BLaER1 treated with 17β-estradiol and CSF1 and Interleukin-3, amounts not matched to agents 10 nM and 100 nM (cell line): ENCODE measurements around the gene BCORL1.

Experiments
- H3K27ac ChIP-seq, 11 experiments: shearing (Covaris generic); formaldehyde crosslinking; 2 replicates each; pipeline ENCODE4 v1.8.1; 2022
- H3K27me3 ChIP-seq, 11 experiments: shearing (Covaris generic); formaldehyde crosslinking; 2 replicates each; pipeline ENCODE4 v1.8.1; 2022
- H3K36me3 ChIP-seq, 11 experiments: shearing (Covaris generic); formaldehyde crosslinking; 2 replicates each; pipeline ENCODE4 v1.8.1; 2022
- H3K4me1 ChIP-seq, 10 experiments: shearing (Covaris generic); formaldehyde crosslinking; 2 replicates each; pipeline ENCODE4 v1.8.1; 2022
- H3K4me2 ChIP-seq, 11 experiments: shearing (Covaris generic); formaldehyde crosslinking; 2 replicates each; pipeline ENCODE4 v1.8.1; 2022
- H3K4me3 ChIP-seq, 10 experiments: shearing (Covaris generic); formaldehyde crosslinking; 2 replicates each; pipeline ENCODE4 v1.8.1; 2022
- H3K9ac ChIP-seq, 11 experiments: shearing (Covaris generic); formaldehyde crosslinking; 2 replicates each; pipeline ENCODE4 v1.8.1; 2022
- H3K9me3 ChIP-seq, 11 experiments: shearing (Covaris generic); formaldehyde crosslinking; replicated peaks in 1 of 11; 2 replicates each; pipeline ENCODE4 v1.8.1; 2022
- H4K20me1 ChIP-seq, 11 experiments: shearing (Covaris generic); formaldehyde crosslinking; 2 replicates each; pipeline ENCODE4 v1.8.1; 2022
- Cebpa-rat ChIP-seq, 11 experiments: shearing (Covaris generic); IDR thresholded peaks; 2 replicates each; pipeline ENCODE4 v1.8.1; 2022

Gene BCORL1

DNA sequence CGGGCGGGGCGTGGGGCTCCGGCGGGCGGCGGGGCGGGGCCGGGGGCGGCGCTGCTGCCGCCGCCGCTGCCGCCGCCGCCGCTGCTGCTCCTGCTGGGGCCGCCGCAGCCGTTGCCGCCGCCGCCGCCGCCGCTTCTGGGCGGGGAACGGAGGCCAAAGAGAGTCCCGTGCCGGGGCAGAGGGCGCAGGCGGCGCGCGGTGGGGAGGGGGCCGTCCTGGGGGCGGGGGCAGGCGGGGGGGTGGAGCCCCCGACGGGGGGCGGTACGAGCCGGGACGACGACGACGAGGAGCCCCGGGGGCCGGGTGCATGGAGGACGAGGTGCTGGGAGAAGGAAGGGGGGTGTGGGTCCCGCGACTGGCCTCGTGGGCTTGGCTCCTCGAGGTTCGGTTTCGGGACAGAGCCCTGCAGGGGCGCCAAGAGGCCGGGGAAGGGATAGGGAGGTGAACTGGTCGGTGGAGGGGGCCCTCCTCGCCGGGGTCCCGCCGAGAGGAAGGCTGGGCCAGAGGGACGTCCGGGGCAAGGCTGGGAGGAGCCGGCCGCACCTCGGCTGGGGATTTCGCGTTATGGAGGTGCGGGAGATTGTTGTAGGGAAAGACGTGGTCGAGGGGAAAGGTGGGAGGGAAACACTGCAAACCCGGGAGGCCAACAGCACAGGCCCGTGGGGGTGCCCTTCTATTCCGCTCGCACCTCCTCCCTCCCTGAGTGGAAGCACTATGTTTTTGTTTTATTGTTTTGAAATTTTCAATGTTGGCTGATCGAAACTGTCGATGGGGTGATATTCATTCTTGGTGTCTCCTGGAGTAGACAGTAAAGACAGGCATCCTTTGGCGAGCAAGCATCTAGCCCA, 1.9 kb downstream of the BCORL1 start:
- H3K9ac ChIP-seq, result peak overlapping the region in 10 of 11 experiments; percentile 55 to 82 (median 72); a peak in 20 of 22 replicates

DNA sequence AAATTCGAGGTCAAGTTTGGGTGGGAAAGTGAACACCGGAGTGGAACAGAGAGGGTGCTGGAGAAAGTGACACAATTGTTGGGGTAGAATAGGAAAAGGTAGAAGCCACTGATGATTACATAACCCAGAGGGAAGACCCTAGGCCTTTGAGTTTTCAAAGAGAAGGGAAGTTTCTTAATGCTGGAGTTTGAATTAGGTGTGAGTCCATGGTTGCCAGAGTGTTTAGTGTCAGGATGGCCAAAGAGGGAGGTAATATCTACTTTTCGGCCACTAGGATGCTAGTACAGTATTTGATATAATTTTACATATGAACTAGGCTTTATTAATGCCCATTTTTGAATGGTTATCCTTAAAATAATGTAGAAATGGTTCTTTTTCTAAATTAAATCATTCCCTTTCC, 5.4 kb downstream of the BCORL1 start:
- Histone ChIP-seq H3K27ac (no peak overlapping the region), H3K4me1 (peaks cover 6 to 26% (median 13%) of the 10 kb centered on the region in 10 experiments; a peak in 14 of 20 replicates), H3K27me3 (peaks cover 40 to 71% (median 53%) of the 10 kb centered on the region in 11 experiments; a peak in 21 of 22 replicates), H3K9ac (no peak overlapping the region), H3K36me3 (peaks cover 0 to 7% (median 0%) of the 10 kb centered on the region in 11 experiments; a peak in 3 of 22 replicates), H3K4me3 (no peak overlapping the region), H3K9me3 (peaks cover 0 to 15% (median 0%) of the 10 kb centered on the region in 11 experiments; a peak in 5 of 22 replicates), H3K4me2 (no peak overlapping the region), H4K20me1 (peaks cover 3 to 81% (median 53%) of the 10 kb centered on the region in 11 experiments; a peak in 18 of 22 replicates)
- TF ChIP-seq Cebpa-rat (IDR thresholded peaks at IDR 0.05), result no peak

More for the DNA sequence above, 1.9 kb downstream of the BCORL1 start:
- Histone ChIP-seq H3K4me3 (peak overlapping the region in 4 of 10 experiments; percentile 44 to 67 (median 63); a peak in 12 of 20 replicates), H3K27ac (peak overlapping the region in 8 of 11 experiments; percentile 50 to 63 (median 58); a peak in 16 of 22 replicates), H4K20me1 (peaks cover 3 to 50% (median 43%) of the 10 kb centered on the region in 11 experiments; a peak in 18 of 22 replicates), H3K4me1 (peaks cover 6 to 26% (median 16%) of the 10 kb centered on the region in 10 experiments; a peak in 15 of 20 replicates), H3K36me3 (0 out of 22 replicates have a peak, but pooled peaks cover 0 to under 1% (median 0%) of the 10 kb centered on the region in 11 experiments), H3K27me3 (peaks cover 27 to 41% (median 33%) of the 10 kb centered on the region in 11 experiments; a peak in 21 of 22 replicates), H3K4me2 (peak overlapping the region; percentile 75 to 93 (median 87)), H3K9me3 (peaks cover 0 to 28% (median 9%) of the 10 kb centered on the region in 11 experiments; a peak in 12 of 22 replicates)
- TF ChIP-seq Cebpa-rat (IDR thresholded peaks at IDR 0.05), result no peak

DNA sequence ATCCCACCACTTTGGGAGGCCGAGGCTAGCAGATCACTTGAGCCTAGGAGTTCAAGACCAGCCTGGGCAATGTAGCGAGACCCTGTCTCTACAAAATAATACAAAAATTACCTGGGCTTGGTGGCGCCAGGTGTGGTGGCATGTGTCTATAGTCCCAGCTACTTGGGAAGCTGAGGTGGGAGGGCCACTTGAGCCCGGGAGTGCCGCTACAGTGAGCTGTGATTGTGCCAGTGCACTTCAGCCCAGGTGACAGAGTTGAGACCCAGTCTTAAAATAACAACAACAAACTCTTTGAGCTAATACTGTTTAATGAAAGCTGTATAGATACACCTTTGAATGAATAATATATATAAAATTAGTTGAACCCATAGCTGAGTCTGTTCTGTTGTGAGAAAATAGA, 9.7 kb downstream of the BCORL1 start:
- Histone ChIP-seq H3K4me1 (peaks cover 0 to 41% (median 10%) of the 10 kb centered on the region in 10 experiments; a peak in 10 of 20 replicates), H4K20me1 (peaks cover 8 to 95% (median 58%) of the 10 kb centered on the region in 11 experiments; a peak in 18 of 22 replicates), H3K9ac (no peak overlapping the region), H3K9me3 (no peaks in the 10 kb centered on the region), H3K4me3 (no peak overlapping the region), H3K4me2 (no peak overlapping the region), H3K36me3 (peaks cover 0 to 22% (median 0%) of the 10 kb centered on the region in 11 experiments; a peak in 6 of 22 replicates), H3K27ac (no peak overlapping the region), H3K27me3 (peaks cover 64 to 92% (median 83%) of the 10 kb centered on the region in 11 experiments)
- TF ChIP-seq Cebpa-rat (IDR thresholded peaks at IDR 0.05), result no peak

DNA sequence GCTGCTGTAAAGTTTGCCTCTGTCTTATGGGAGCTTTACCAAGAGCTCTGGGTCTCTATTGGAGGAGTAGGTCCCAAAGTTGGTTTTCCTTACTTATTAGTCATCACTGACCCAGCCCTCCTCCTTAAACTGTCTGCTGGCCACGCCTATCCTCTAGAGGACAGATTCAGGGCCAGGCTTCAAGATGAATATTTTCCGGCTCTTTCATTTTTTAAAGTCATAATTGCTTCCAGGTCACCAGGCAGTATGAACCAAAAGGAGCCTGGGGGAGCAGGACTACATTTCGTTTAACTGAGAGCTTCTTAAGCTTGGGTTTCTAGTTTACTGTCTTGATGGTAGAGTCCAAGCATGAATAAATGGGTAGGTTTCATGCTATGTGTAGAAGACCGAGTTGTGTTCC, 13.7 kb downstream of the BCORL1 start:
- Histone ChIP-seq H4K20me1 (peaks cover 4 to 98% (median 46%) of the 10 kb centered on the region in 11 experiments; a peak in 17 of 22 replicates), H3K4me3 (no peak overlapping the region), H3K9ac (0 out of 22 replicates have a peak overlapping the region, but pooled peaks of 1 of the 11 experiments have one; percentile 10), H3K27ac (peak overlapping the region in 1 of 11 experiments; percentile 18; a peak in 2 of 22 replicates), H3K9me3 (peaks cover 0 to 3% (median 0%) of the 10 kb centered on the region in 11 experiments; a peak in 5 of 22 replicates), H3K4me1 (peaks cover 0 to 39% (median 9%) of the 10 kb centered on the region in 10 experiments; a peak in 10 of 20 replicates), H3K36me3 (peaks cover 0 to 32% (median 0%) of the 10 kb centered on the region in 11 experiments; a peak in 7 of 22 replicates), H3K4me2 (peak overlapping the region in 4 of 11 experiments; percentile 24 to 52 (median 41); a peak in 5 of 22 replicates), H3K27me3 (peaks cover 69 to 100% (median 90%) of the 10 kb centered on the region in 11 experiments)
- no peak for TF ChIP-seq Cebpa-rat (IDR thresholded peaks at IDR 0.05)

DNA sequence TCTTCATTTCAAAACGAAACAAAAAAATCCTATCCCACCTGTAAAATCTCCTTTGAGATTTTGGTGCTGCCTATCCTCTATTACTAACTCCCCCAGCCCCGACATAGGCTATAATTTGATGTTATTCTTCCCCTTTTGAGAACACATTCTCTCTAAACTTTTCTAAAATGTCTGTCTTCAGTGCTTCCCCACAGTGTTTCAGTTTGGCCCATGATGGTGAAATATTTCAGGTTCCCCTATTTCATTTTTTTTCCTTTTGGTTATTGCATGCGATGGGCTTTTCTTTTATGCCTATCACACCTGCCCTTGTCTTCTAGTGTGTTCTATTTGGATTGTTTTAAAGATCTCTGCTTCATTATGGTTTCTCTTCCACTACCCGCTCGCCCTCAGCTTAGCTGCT, 14.7 kb downstream of the BCORL1 start:
- Histone ChIP-seq H3K27me3 (peaks cover 77 to 100% (median 90%) of the 10 kb centered on the region in 11 experiments), H3K9ac (no peak overlapping the region), H3K4me1 (peaks cover 0 to 39% (median 9%) of the 10 kb centered on the region in 10 experiments; a peak in 10 of 20 replicates), H3K4me3 (no peak overlapping the region), H3K27ac (0 out of 22 replicates have a peak overlapping the region, but pooled peaks of 1 of the 11 experiments have one; percentile 13), H3K36me3 (peaks cover 0 to 39% (median 0%) of the 10 kb centered on the region in 11 experiments; a peak in 7 of 22 replicates), H3K9me3 (peaks cover 0 to 7% (median 0%) of the 10 kb centered on the region in 11 experiments; a peak in 5 of 22 replicates), H3K4me2 (no peak overlapping the region; a peak in 1 of 22 replicates), H4K20me1 (peaks cover 4 to 99% (median 52%) of the 10 kb centered on the region in 11 experiments; a peak in 16 of 22 replicates)
- TF ChIP-seq Cebpa-rat (IDR thresholded peaks at IDR 0.05), result no peak

DNA sequence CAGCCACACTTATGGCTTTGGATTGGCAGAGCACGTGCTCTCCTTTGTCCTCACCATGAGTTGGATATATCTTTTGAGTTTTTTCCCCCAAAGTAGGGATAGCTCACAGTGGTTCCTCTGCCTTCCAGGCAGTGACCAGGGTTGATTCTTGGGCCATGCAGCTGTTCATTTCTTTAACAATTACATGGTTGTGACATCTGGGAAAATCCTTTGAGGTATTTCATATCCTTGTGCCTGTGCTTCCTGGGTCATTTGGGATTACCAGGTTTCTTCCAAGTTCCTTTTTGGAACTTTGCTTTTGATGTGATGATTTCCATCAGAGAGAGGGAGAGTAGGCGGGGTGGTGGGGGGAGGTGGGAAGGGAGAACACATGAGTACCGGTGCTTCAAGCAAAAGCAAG, 15.6 kb downstream of the BCORL1 start:
- no peak overlapping the region for H3K9ac ChIP-seq
- H3K4me3 ChIP-seq, result no peak overlapping the region
- H3K27ac ChIP-seq, result no peak overlapping the region
- no peak overlapping the region for H3K4me2 ChIP-seq
- no peak for TF ChIP-seq Cebpa-rat (IDR thresholded peaks at IDR 0.05)
- H3K27me3 ChIP-seq, result peaks cover 75 to 100% (median 90%) of the 10 kb centered on the region in 11 experiments
- peaks cover 0 to 97% (median 44%) of the 10 kb centered on the region in 11 experiments; a peak in 16 of 22 replicates for H4K20me1 ChIP-seq
- peaks cover 0 to 7% (median 0%) of the 10 kb centered on the region in 11 experiments; a peak in 5 of 22 replicates for H3K9me3 ChIP-seq
- H3K36me3 ChIP-seq, result peaks cover 0 to 37% (median 0%) of the 10 kb centered on the region in 11 experiments; a peak in 7 of 22 replicates
- H3K4me1 ChIP-seq, result peaks cover 0 to 39% (median 9%) of the 10 kb centered on the region in 10 experiments; a peak in 10 of 20 replicates

DNA sequence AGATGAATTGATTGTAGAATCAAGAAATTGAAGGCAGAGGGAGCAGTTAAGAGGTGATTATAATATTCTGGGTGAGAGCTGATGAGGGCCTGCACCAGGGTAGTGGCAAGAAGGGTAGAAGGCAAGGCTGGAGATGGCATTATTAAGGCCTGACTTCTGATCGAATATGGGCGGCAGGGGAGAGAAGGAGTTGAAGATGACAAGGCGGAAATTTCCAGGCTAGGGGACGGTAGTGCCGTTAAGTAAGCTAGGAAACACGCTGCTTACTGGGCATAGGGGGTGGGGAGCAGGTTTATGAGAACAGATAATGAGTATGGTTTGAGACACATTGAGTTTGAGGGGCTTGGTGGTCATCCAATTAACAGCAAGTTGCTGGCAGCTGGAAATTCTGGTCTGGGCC, 19.5 kb downstream of the BCORL1 start:
- no peak overlapping the region for H3K4me3 ChIP-seq

DNA sequence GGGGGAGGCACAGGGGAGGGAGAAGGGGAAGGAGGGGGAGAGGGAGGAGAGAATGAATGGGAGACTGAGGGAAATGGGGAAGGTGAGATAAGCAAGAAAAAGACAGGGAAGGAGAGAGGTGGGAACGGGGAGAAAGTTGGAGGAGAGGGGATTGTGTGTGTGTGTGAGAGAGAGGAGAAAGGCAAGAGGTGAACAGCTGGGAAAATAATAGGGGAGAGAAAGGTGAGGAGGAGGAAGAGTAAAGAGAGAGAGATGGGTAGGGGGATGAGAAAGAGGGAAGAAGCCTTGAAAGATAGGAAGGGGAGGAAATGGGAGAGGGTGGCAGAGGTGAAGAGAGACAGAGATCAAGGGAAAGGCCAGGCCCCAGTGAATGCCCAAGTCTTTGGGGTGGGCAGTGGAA, 20.1 kb downstream of the BCORL1 start:
- Histone ChIP-seq H3K9me3 (peaks cover 0 to 7% (median 0%) of the 10 kb centered on the region in 11 experiments; a peak in 5 of 22 replicates), H4K20me1 (peaks cover 0 to 85% (median 37%) of the 10 kb centered on the region in 11 experiments; a peak in 16 of 22 replicates), H3K36me3 (peaks cover 4 to 58% (median 17%) of the 10 kb centered on the region in 11 experiments; a peak in 17 of 22 replicates), H3K9ac (no peak overlapping the region), H3K27me3 (peaks cover 73 to 100% (median 91%) of the 10 kb centered on the region in 11 experiments), H3K4me2 (no peak overlapping the region), H3K4me1 (0 out of 20 replicates have a peak, but pooled peaks cover 0 to under 1% (median 0%) of the 10 kb centered on the region in 10 experiments), H3K27ac (no peak overlapping the region), H3K4me3 (no peak overlapping the region)
- no peak for TF ChIP-seq Cebpa-rat (IDR thresholded peaks at IDR 0.05)

More for the DNA sequence above, 19.5 kb downstream of the BCORL1 start:
- H3K27me3 ChIP-seq, result peaks cover 73 to 100% (median 90%) of the 10 kb centered on the region in 11 experiments
- no peak overlapping the region for H3K27ac ChIP-seq
- H3K4me2 ChIP-seq, result no peak overlapping the region
- H3K9me3 ChIP-seq, result peaks cover 0 to 7% (median 0%) of the 10 kb centered on the region in 11 experiments; a peak in 5 of 22 replicates
- H3K9ac ChIP-seq, result no peak overlapping the region
- peaks cover 4 to 51% (median 14%) of the 10 kb centered on the region in 11 experiments; a peak in 17 of 22 replicates for H3K36me3 ChIP-seq
- H3K4me1 ChIP-seq, result peaks cover 0 to 7% (median under 1%) of the 10 kb centered on the region in 10 experiments; a peak in 5 of 20 replicates
- peaks cover 0 to 89% (median 37%) of the 10 kb centered on the region in 11 experiments; a peak in 16 of 22 replicates for H4K20me1 ChIP-seq
- no peak for TF ChIP-seq Cebpa-rat (IDR thresholded peaks at IDR 0.05)
